ENCODE data around the gene STMN3. TPM values are rescaled to one million over a fixed set of nuclear protein-coding genes. Genes with fewer than 3 reads are reported as not detected.

The STMN3 gene
- polyA plus RNA-seq, 1 of the 3 experiments (the other 2 are of a cell fraction): 111 TPM

- H3K9ac ChIP-seq: no peak overlapping the region
- H3K4me2 ChIP-seq: no peak overlapping the region
- no CpG with 5 or more reads among the region's 5 CpGs for WGBS (ENCODE audit: low lambda C conversion rate)
- no peak overlapping the region for H3K4me3 ChIP-seq (ENCODE audit: low read depth in 2 of 2, low read length in 1 of 2)
- H3K27me3 ChIP-seq (ENCODE audit: insufficient read depth): no peaks in the 10 kb centered on the region
- peaks cover 15 to 23% of the 10 kb centered on the region in 2 experiments for H3K36me3 ChIP-seq (replicated peaks in 1 of 2; ENCODE audit: control insufficient read depth in 1 of 2, insufficient read depth in 2 of 2, low read length in 1 of 2)
- H4K20me1 ChIP-seq (ENCODE audit: insufficient read depth): no peaks in the 10 kb centered on the region
- no peaks in the 10 kb centered on the region for H3K9me3 ChIP-seq
- TF ChIP-seq SIN3A (IDR thresholded peaks at IDR 0.05; ENCODE audit: borderline replicate concordance, low read depth, low read length) (no peak), FOSL2 (IDR thresholded peaks at IDR 0.05; ENCODE audit: borderline replicate concordance, low read depth) (no peak), YY1 (IDR thresholded peaks at IDR 0.05; ENCODE audit: low read depth) (no peak), EP300 (IDR thresholded peaks at IDR 0.05; ENCODE audit: borderline replicate concordance in 1 of 2, low read depth in 1 of 2, low read length in 1 of 2) (no peak), RXRA (IDR thresholded peaks at IDR 0.05; ENCODE audit: borderline replicate concordance, low read depth) (no peak), FOXJ3 (CRISPR knock-in tag; IDR thresholded peaks at IDR 0.05) (no peak), MAX (IDR thresholded peaks at IDR 0.05; ENCODE audit: low read depth) (no peak), ELF1 (IDR thresholded peaks at IDR 0.05) (no peak), NRF1 (IDR thresholded peaks at IDR 0.05; ENCODE audit: low read depth, low read length) (no peak), RFX5 (IDR thresholded peaks at IDR 0.05; ENCODE audit: low read length) (no peak), EZH2phosphoT487 (IDR thresholded peaks at IDR 0.05; ENCODE audit: borderline replicate concordance, low read depth) (no peak), PBX3 (IDR thresholded peaks at IDR 0.05) (no peak), REST (IDR thresholded peaks at IDR 0.05; ENCODE audit: low read depth, low read length) (no peak), TEAD4 (IDR thresholded peaks at IDR 0.05; ENCODE audit: borderline replicate concordance, insufficient read depth) (no peak), NFIC (IDR thresholded peaks at IDR 0.05; ENCODE audit: borderline replicate concordance) (no peak)
- no peak for DNase-seq
- no peak overlapping the region; a peak in 1 of 4 replicates for H3K27ac ChIP-seq (ENCODE audit: low read depth in 2 of 2, low read length in 1 of 2)
- CTCF ChIA-PET: interaction anchor here (0.5 to 1.7 kb wide), 3 partner anchors 86 to 275 kb away, joined by 4 to 6 read pairs (median 5); no protein-coding TSS in a partner anchor
- no peaks in the 10 kb centered on the region for H3K9me2 ChIP-seq
- peaks cover 22 to 29% of the 10 kb centered on the region in 2 experiments; a peak in 3 of 4 replicates for H3K4me1 ChIP-seq (ENCODE audit: control insufficient read depth in 1 of 2, insufficient read depth in 2 of 2, low read depth in 1 of 2, low read length in 1 of 2)
- peaks cover 13% of the 10 kb centered on the region for H3K79me2 ChIP-seq (ENCODE audit: insufficient read depth)
- no peak overlapping the region for H2AFZ ChIP-seq (ENCODE audit: low read depth)
- no peaks in the 10 kb centered on the region for H3F3A ChIP-seq (replicated peaks; ENCODE audit: insufficient read depth)
- POLR2A ChIA-PET: no interaction called here
Observed at GRCh38 chr20:63701051-63701328, 47.8 kb upstream of the STMN3 start.
